ENCODE results near the gene BANP. TPM values are rescaled to one million over a fixed set of nuclear protein-coding genes. Genes with fewer than 3 reads are reported as not detected.

BANP gene
- total and polyA plus RNA-seq, 4 donors, result 10.3 to 56.6 (median 20.1) TPM

DNA sequence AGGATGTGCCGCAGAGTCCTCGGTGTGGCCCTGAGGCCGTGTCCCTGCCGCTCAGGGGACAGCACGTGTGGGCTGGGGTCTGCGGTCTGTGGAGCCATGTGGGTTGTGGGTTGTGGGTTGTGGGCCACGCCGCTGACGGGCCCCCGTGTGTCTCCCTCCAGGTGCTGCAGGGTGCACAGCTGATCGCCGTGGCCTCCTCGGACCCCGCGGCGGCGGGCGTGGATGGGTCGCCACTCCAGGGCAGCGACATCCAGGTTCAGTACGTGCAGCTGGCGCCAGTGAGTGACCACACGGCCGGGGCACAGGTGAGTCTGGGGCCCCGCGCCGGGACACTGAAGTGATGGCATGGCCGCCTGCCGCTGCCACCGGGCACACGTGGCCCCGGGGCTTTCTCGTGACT lies 120.7 kb downstream of the BANP start:
- WGBS, 2 donors, result 93 to 95% methylated on average over 33 of the region's 33 CpGs
- ATAC-seq (ENCODE audit: insufficient read depth, low FRiP score) (no peak), DNase-seq (no peak)
- Histone ChIP-seq H3K36me3 (ENCODE audit: control insufficient read depth in 4 of 4, insufficient read depth in 4 of 4, low read length in 4 of 4) (peaks cover 0 to 58% (median 0%) of the 10 kb centered on the region in 4 donors), H3K9ac (ENCODE audit: insufficient read depth in 1 of 2, low read length in 2 of 2) (no peak overlapping the region), H3K27me3 (ENCODE audit: control insufficient read depth in 3 of 3, insufficient read depth in 3 of 3, low read length in 2 of 3) (no peaks in the 10 kb centered on the region), H3K4me1 (ENCODE audit: control insufficient read depth in 5 of 5, insufficient read depth in 5 of 5, low read length in 5 of 5) (no peaks in the 10 kb centered on the region), H3K27ac (ENCODE audit: low read depth in 1 of 2, low read length in 1 of 2) (no peak overlapping the region), H3K4me3 (no peak overlapping the region), H3K9me3 (ENCODE audit: control insufficient read depth in 4 of 4, insufficient read depth in 3 of 4, low read length in 3 of 4) (peaks cover 0 to 6% (median 0%) of the 10 kb centered on the region in 4 donors)
- TF ChIP-seq, protein P1, sequence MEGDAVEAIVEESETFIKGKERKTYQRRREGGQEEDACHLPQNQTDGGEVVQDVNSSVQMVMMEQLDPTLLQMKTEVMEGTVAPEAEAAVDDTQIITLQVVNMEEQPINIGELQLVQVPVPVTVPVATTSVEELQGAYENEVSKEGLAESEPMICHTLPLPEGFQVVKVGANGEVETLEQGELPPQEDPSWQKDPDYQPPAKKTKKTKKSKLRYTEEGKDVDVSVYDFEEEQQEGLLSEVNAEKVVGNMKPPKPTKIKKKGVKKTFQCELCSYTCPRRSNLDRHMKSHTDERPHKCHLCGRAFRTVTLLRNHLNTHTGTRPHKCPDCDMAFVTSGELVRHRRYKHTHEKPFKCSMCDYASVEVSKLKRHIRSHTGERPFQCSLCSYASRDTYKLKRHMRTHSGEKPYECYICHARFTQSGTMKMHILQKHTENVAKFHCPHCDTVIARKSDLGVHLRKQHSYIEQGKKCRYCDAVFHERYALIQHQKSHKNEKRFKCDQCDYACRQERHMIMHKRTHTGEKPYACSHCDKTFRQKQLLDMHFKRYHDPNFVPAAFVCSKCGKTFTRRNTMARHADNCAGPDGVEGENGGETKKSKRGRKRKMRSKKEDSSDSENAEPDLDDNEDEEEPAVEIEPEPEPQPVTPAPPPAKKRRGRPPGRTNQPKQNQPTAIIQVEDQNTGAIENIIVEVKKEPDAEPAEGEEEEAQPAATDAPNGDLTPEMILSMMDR (IDR thresholded peaks at IDR 0.05; ENCODE audit: control extremely low read depth, extremely low read depth), result no peak

DNA sequence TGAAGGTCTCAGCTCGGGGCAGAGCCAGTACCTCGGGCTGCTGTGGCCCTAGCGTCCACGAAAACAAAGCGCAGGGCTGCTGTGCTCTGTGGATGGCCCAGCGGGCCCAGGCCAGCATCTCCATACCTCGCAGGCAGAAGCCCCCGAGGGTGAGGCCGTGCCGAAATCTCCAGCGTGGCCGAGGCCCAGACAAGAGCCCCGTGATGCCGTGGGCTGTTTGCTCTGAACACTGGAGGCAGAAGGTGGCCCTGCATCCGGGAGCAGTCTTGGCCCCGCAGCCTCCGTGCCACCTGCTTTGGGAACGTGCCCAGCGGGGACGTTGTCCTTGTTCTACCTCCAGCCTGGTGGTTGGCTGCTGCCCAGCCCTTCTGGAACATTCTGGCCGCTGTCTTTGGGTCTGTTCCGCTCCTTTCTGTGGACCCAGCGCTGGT lies 121.4 kb downstream of the BANP start:
- ATAC-seq (ENCODE audit: insufficient read depth, low FRiP score), result no peak
- H3K36me3 ChIP-seq (ENCODE audit: control insufficient read depth in 4 of 4, insufficient read depth in 4 of 4, low read length in 4 of 4), result peaks cover 0 to 57% (median 0%) of the 10 kb centered on the region in 4 donors
- H3K27ac ChIP-seq (ENCODE audit: low read depth in 1 of 2, low read length in 1 of 2), result no peak overlapping the region
- H3K9me3 ChIP-seq (ENCODE audit: control insufficient read depth in 4 of 4, insufficient read depth in 3 of 4, low read length in 3 of 4), result peaks cover 0 to 6% (median 0%) of the 10 kb centered on the region in 4 donors
- TF ChIP-seq, protein P1 (IDR thresholded peaks at IDR 0.05; ENCODE audit: control extremely low read depth, extremely low read depth), result no peak
- DNase-seq, result no peak
- WGBS, 2 donors, result 95 to 96% methylated on average over 23 of the region's 23 CpGs
- H3K4me3 ChIP-seq, result no peak overlapping the region
- H3K4me1 ChIP-seq (ENCODE audit: control insufficient read depth in 5 of 5, insufficient read depth in 5 of 5, low read length in 5 of 5), result peaks cover 0 to 2% (median 0%) of the 10 kb centered on the region in 5 donors
- H3K27me3 ChIP-seq (ENCODE audit: control insufficient read depth in 3 of 3, insufficient read depth in 3 of 3, low read length in 2 of 3), result no peaks in the 10 kb centered on the region
- H3K9ac ChIP-seq (ENCODE audit: insufficient read depth in 1 of 2, low read length in 2 of 2), result no peak overlapping the region

DNA sequence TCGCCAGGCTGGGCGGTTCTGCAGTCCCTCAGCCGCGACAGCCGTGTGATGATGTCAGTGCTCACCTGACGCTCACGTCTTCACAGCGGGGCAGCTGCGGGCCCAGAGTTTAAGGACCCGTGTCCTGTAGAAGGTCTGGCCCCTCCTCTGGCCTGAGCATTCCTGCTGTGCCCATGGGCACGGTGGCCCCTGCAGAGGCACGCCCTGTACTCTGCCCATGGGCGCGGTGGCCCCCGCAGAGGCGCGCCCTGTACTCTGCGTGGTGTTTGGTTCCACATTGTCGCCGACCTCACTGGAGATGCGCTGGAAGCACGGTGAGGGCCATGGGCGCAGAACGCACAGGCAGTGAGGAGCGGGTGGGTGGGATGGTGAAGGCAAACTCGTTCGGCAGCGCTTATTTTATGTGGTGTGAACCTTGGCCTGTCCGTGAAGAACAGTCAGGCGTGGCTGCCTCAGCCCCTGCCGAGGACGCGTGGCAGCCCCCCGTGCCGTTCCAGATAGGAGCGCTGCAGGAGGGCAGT lies 122.0 kb downstream of the BANP start:
- Histone ChIP-seq H3K4me1 (ENCODE audit: control insufficient read depth in 5 of 5, insufficient read depth in 5 of 5, low read length in 5 of 5) (peaks cover 0 to 5% (median 0%) of the 10 kb centered on the region in 5 donors), H3K4me3 (no peak overlapping the region), H3K36me3 (ENCODE audit: control insufficient read depth in 4 of 4, insufficient read depth in 4 of 4, low read length in 4 of 4) (peaks cover 0 to 63% (median 0%) of the 10 kb centered on the region in 4 donors), H3K9ac (ENCODE audit: insufficient read depth in 1 of 2, low read length in 2 of 2) (no peak overlapping the region), H3K27ac (ENCODE audit: low read depth in 1 of 2, low read length in 1 of 2) (no peak overlapping the region), H3K9me3 (ENCODE audit: control insufficient read depth in 4 of 4, insufficient read depth in 3 of 4, low read length in 3 of 4) (peaks cover 0 to 6% (median 0%) of the 10 kb centered on the region in 4 donors), H3K27me3 (ENCODE audit: control insufficient read depth in 3 of 3, insufficient read depth in 3 of 3, low read length in 2 of 3) (no peaks in the 10 kb centered on the region)
- ATAC-seq (ENCODE audit: insufficient read depth, low FRiP score) (no peak), DNase-seq (no peak)
- TF ChIP-seq, protein P1 (IDR thresholded peaks at IDR 0.05; ENCODE audit: control extremely low read depth, extremely low read depth), result no peak
- WGBS, 2 donors, result 91 to 93% methylated on average over 35 to 36 of the region's 36 CpGs

DNA sequence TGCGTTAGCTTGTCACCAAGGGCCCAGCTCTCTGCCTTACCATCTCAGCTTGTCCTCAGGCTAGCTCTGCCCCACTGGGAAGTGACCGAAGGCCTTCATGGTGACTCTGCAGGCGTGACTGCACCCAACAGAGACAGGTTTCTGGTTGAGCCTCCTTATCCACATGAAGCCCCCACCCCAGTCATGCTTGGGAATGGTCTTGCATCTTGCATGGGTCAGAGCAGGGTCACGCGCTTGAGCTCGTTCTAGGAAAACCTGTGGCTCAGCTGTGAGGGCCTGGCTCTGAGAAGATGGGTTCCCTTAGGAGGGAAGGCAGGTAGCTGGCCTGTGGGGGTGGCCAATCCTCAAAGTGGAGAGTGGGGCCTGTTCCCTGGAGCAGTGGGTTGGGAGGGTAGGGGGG lies 122.8 kb downstream of the BANP start:
- TF ChIP-seq, protein P1 (IDR thresholded peaks at IDR 0.05; ENCODE audit: control extremely low read depth, extremely low read depth), result no peak
- H3K9me3 ChIP-seq (ENCODE audit: control insufficient read depth in 4 of 4, insufficient read depth in 3 of 4, low read length in 3 of 4), result peaks cover 0 to 6% (median 0%) of the 10 kb centered on the region in 4 donors
- 97 to 98% methylated on average over 6 of the region's 6 CpGs for WGBS, 2 donors
- peaks cover 0 to 5% (median 0%) of the 10 kb centered on the region in 5 donors for H3K4me1 ChIP-seq (ENCODE audit: control insufficient read depth in 5 of 5, insufficient read depth in 5 of 5, low read length in 5 of 5)
- no peak for DNase-seq
- no peak overlapping the region for H3K27ac ChIP-seq (ENCODE audit: low read depth in 1 of 2, low read length in 1 of 2)
- ATAC-seq (ENCODE audit: insufficient read depth, low FRiP score), result no peak
- no peak overlapping the region for H3K9ac ChIP-seq (ENCODE audit: insufficient read depth in 1 of 2, low read length in 2 of 2)
- H3K4me3 ChIP-seq, result no peak overlapping the region
- peaks cover 0 to 66% (median 0%) of the 10 kb centered on the region in 4 donors for H3K36me3 ChIP-seq (ENCODE audit: control insufficient read depth in 4 of 4, insufficient read depth in 4 of 4, low read length in 4 of 4)
- H3K27me3 ChIP-seq (ENCODE audit: control insufficient read depth in 3 of 3, insufficient read depth in 3 of 3, low read length in 2 of 3), result no peaks in the 10 kb centered on the region

All from lung (tissue), 12 donors.